Parathyroid adenoma (tissue), 2 donors: ENCODE results near the gene TRAP1.

Experiments
- H2AFZ ChIP-seq: fragments of 300-600 bp; sonication (generic); one replicate; pipeline ENCODE4 v1.7.0; 2017; ENCODE audit warnings: antibody characterized with exemption, mild to moderate bottlenecking
- H3K27ac ChIP-seq: fragments of 300-600 bp; sonication (generic); one replicate; pipeline ENCODE4 v1.7.0; 2017
- H3K27me3 ChIP-seq: fragments of 300-600 bp; sonication (generic); one replicate; pipeline ENCODE4 v1.7.0; 2017; ENCODE audit warnings: low read length; ENCODE audit not compliant: control insufficient read depth, insufficient read depth
- H3K36me3 ChIP-seq: fragments of 300-600 bp; sonication (generic); one replicate; pipeline ENCODE4 v1.7.0; 2017; ENCODE audit warnings: low read length; ENCODE audit not compliant: control insufficient read depth, insufficient read depth
- H3K4me1 ChIP-seq: fragments of 300-600 bp; sonication (generic); one replicate; pipeline ENCODE4 v1.7.0; 2017; ENCODE audit warnings: control low read depth
- H3K4me2 ChIP-seq: fragments of 300-600 bp; sonication (generic); one replicate; pipeline ENCODE4 v1.7.0; 2017; ENCODE audit warnings: low read length
- H3K4me3 ChIP-seq: fragments of 300-600 bp; sonication (generic); one replicate; pipeline ENCODE4 v1.7.0; 2017; ENCODE audit warnings: low read depth, low read length
- H3K79me2 ChIP-seq: fragments of 300-600 bp; sonication (generic); one replicate; pipeline ENCODE4 v1.7.0; 2017; ENCODE audit warnings: control low read depth
- H3K9ac ChIP-seq: fragments of 300-600 bp; sonication (generic); one replicate; pipeline ENCODE4 v1.7.0; 2017; ENCODE audit warnings: mild to moderate bottlenecking
- H3K9me3 ChIP-seq: fragments of 300-600 bp; sonication (generic); one replicate; pipeline ENCODE4 v1.7.0; 2017; ENCODE audit warnings: low read length; ENCODE audit not compliant: control insufficient read depth
- CTCF ChIP-seq: fragments of 300-600 bp; sonication (generic); IDR thresholded peaks from one replicate; pipeline ENCODE4 v1.7.0; 2017; ENCODE audit warnings: antibody characterized with exemption, mild to moderate bottlenecking
- donor health status: primary hyperparathyroidism.

TRAP1 gene

GRCh38 chr16:3713587-3714242, 3.6 kb downstream of the TRAP1 start:
- Histone ChIP-seq H3K4me2 (no peak overlapping the region), H3K9me3 (no peaks in the 10 kb centered on the region), H3K36me3 (no peaks in the 10 kb centered on the region), H3K4me1 (peaks cover 7% of the 10 kb centered on the region), H3K4me3 (no peak overlapping the region), H3K9ac (no peak overlapping the region), H3K27me3 (no peaks in the 10 kb centered on the region), H2AFZ (no peak overlapping the region), H3K79me2 (peaks cover 13% of the 10 kb centered on the region), H3K27ac (no peak overlapping the region)
- no peak for TF ChIP-seq CTCF

- Histone ChIP-seq H3K27ac (no peak overlapping the region), H3K4me1 (peaks cover 3% of the 10 kb centered on the region)
- no peak for TF ChIP-seq CTCF
These were observed 4.4 kb downstream of the TRAP1 start for GRCh38 chr16:3712861-3713372.

GRCh38 chr16:3706253-3707012, 10.9 kb downstream of the TRAP1 start:
- no peak for TF ChIP-seq CTCF

More at GRCh38 chr16:3712861-3713372, 4.4 kb downstream of the TRAP1 start:
- no peaks in the 10 kb centered on the region for H3K27me3 ChIP-seq
- H2AFZ ChIP-seq = no peak overlapping the region
- H3K4me3 ChIP-seq = no peak overlapping the region
- no peak overlapping the region for H3K4me2 ChIP-seq
- H3K9me3 ChIP-seq = no peaks in the 10 kb centered on the region
- no peaks in the 10 kb centered on the region for H3K36me3 ChIP-seq
- H3K9ac ChIP-seq = no peak overlapping the region
- H3K79me2 ChIP-seq = peaks cover 9% of the 10 kb centered on the region

GRCh38 chr16:3702082-3702481, 15.2 kb downstream of the TRAP1 start:
- Histone ChIP-seq H2AFZ (no peak overlapping the region), H3K4me3 (no peak overlapping the region), H3K27ac (no peak overlapping the region), H3K36me3 (no peaks in the 10 kb centered on the region), H3K9ac (no peak overlapping the region), H3K27me3 (no peaks in the 10 kb centered on the region), H3K4me2 (no peak overlapping the region), H3K79me2 (peaks cover 3% of the 10 kb centered on the region), H3K9me3 (no peaks in the 10 kb centered on the region), H3K4me1 (peaks cover under 1% of the 10 kb centered on the region)
- no peak for TF ChIP-seq CTCF

More at GRCh38 chr16:3706253-3707012, 10.9 kb downstream of the TRAP1 start:
- H3K4me1 ChIP-seq = no peaks in the 10 kb centered on the region
- H3K36me3 ChIP-seq = no peaks in the 10 kb centered on the region
- H3K4me3 ChIP-seq = no peak overlapping the region
- no peaks in the 10 kb centered on the region for H3K9me3 ChIP-seq
- H3K27me3 ChIP-seq = no peaks in the 10 kb centered on the region
- H3K4me2 ChIP-seq = no peak overlapping the region
- H3K79me2 ChIP-seq = peaks cover 5% of the 10 kb centered on the region
- H3K9ac ChIP-seq = no peak overlapping the region
- no peak overlapping the region for H2AFZ ChIP-seq
- no peak overlapping the region for H3K27ac ChIP-seq
